GM20000 (cell line): ENCODE data around the gene TRIO.

Source experiments
- DNase-seq: peaks from one replicate; pipeline ENCODE4 v3.0.0; 2012; ENCODE audit warnings: low spot score
- TF ChIP-seq, protein P1 (sequence below): IDR thresholded peaks from 2 replicates; pipeline ENCODE4 v1.5.1; 2012; ENCODE audit warnings: mild to moderate bottlenecking, control low read depth; ENCODE audit errors: extremely low read depth, missing control alignments

Gene TRIO

DNA sequence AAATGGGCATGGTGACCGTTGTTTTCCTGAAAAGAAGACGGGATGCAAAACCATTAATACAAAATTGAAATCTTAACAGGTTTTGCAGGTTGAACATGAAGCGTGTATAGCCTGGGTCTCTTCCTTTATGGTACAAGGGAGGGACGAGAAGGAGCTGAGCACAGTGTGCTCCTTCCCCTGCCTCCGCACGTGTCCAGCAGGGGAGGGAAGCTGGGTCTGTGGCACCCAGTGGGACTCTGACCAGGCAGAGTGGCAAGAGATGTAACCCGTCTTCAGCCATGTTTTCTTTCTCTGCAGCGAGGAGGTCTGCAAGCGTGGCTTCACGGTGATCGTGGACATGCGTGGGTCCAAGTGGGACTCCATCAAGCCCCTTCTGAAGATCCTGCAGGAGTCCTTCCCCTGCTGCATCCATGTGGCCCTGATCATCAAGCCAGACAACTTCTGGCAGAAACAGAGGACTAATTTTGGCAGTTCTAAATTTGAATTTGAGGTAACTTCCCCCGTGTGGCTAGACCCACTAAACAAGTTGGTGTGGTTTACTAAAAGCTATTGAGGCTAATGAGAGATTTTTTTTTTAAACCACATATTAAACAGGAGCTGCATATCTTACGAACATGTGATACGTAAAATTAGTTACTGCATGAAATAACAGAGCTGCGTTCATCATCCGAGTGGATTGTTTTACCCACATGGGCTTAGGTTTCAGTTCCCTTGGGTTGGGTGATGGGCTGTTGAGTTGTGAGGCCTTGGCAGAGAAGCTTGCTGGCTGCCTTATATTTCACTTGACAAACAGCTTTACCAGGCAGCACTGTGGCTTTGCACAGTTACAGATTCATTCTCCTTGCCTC lies 143.7 kb downstream of the TRIO start:
- TF ChIP-seq, protein P1, sequence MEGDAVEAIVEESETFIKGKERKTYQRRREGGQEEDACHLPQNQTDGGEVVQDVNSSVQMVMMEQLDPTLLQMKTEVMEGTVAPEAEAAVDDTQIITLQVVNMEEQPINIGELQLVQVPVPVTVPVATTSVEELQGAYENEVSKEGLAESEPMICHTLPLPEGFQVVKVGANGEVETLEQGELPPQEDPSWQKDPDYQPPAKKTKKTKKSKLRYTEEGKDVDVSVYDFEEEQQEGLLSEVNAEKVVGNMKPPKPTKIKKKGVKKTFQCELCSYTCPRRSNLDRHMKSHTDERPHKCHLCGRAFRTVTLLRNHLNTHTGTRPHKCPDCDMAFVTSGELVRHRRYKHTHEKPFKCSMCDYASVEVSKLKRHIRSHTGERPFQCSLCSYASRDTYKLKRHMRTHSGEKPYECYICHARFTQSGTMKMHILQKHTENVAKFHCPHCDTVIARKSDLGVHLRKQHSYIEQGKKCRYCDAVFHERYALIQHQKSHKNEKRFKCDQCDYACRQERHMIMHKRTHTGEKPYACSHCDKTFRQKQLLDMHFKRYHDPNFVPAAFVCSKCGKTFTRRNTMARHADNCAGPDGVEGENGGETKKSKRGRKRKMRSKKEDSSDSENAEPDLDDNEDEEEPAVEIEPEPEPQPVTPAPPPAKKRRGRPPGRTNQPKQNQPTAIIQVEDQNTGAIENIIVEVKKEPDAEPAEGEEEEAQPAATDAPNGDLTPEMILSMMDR = no peak
- peak; percentile 28 for DNase-seq

- TF ChIP-seq, protein P1 = no peak
- DNase-seq = no peak
Observed at GRCh38 chr5:14292766-14293658, 149.9 kb downstream of the TRIO start.

DNA sequence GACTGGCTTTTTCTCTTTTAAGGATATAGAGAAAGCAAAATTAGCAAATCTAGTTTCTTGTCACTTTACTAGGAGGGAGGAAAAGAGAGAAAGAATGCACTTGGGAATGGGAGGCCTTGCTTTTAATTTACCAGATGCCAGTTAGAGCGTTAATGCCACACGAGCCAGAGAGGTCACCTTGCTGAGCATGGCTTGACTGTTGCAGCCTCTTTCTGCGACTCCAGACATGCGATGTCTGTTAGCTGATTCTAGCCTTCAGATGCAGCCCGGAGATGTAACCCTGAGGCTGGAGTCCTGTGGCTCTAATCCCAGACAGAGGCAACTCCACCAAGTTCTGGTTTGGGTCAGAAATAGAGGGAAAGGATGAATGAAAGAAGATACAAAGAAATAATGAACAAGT lies 152.5 kb downstream of the TRIO start:
- TF ChIP-seq, protein P1 = no peak
- no peak for DNase-seq

DNA sequence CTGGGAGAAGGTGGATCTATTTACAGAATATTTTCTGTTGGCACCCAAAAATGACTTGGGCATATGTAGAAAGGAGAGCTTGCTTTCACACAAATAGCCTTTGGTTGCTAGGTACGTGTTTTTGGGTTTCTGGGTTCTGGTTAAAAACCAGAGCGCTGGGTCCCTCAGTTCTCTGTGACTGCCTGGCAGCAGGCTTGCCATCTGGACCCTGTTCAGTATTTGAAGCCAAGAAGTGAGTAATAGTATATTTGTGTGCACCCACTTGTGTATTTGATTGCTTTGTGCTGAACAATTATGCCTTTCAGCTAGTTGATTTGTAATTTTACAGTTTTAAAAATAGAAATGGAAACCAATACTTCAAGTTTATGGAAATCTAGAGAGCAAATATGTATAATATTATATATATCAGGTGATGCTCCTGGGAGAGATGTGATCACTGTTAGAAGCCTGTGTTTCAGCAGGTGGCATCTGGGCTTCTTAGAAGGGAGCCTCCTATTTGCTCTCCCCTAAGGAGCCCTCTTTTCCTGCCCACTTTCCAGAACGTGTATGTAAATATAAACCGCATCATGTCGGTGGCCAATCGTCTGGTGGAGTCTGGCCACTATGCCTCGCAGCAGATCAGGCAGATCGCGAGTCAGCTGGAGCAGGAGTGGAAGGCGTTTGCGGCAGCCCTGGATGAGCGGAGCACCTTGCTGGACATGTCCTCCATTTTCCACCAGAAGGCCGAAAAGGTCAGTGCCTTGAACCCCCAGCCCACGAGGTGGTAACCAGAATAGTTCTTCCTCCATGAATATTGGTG lies 153.6 kb downstream of the TRIO start:
- no peak for DNase-seq

DNA sequence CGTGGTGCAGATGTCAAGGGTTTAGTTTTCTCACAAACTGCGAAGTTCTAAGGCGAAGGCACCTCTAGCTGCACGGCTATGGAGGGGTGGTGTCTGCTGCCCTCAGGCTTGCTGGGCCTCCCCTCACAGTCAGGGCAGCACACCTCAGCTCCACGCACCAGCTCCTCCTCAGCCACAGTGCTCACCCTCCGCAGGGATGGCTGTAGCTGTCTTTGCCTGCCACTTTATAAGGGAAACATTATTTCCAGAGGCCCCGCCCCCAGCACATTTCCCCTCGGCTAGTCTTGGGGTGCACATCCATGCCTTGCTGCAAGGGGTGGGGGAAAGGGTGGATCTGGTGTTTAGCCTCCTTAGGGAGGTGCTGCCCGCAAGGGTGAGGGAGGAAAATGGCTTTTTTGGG lies 154.6 kb downstream of the TRIO start:
- no peak for DNase-seq
- TF ChIP-seq, protein P1 = no peak

More for the DNA sequence above, 153.6 kb downstream of the TRIO start:
- TF ChIP-seq, protein P1 = no peak

- TF ChIP-seq, protein P1 = no peak
- no peak for DNase-seq
Observed at GRCh38 chr5:14298126-14298847, 155.1 kb downstream of the TRIO start.
